SKM-1 (cell line): ENCODE results near the gene HPX.
A peak's percentile ranks its signal among the peaks of the same experiment; 100 is the strongest.
"Not testable (repeated sequence)": the region's sequence is repeated elsewhere in the genome, so short reads cannot be mapped to it uniquely, and the experiment has no call there.

Experiments
- DNase-seq: peaks from one replicate; lab custom pipeline; 2025; ENCODE audit not compliant: unreplicated experiment; lab: John Stamatoyannopoulos, UW

HPX gene

DNA sequence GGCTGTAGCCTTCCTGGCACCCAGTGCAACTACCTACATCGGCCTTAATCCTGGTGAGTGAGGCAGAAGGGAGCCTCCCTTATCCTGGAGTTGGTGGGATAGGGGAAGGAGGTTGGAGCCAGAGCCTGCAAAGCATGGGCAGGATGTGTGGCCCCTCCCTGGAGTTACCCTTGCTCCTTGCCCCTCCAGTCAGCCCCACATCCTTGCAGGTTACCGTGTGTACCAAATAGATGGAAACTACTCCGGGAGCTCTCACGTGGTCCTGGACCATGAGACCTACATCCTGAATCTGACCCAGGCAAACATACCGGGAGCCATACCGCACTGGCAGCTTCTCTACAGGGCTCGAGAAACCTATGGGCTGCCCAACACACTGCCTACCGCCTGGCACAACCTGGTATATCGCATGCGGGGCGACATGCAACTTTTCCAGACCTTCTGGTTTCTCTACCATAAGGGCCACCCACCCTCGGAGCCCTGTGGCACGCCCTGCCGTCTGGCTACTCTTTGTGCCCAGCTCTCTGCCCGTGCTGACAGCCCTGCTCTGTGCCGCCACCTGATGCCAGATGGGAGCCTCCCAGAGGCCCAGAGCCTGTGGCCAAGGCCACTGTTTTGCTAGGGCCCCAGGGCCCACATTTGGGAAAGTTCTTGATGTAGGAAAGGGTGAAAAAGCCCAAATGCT is 46.7 kb downstream of the HPX start:
- no peak for DNase-seq

DNA sequence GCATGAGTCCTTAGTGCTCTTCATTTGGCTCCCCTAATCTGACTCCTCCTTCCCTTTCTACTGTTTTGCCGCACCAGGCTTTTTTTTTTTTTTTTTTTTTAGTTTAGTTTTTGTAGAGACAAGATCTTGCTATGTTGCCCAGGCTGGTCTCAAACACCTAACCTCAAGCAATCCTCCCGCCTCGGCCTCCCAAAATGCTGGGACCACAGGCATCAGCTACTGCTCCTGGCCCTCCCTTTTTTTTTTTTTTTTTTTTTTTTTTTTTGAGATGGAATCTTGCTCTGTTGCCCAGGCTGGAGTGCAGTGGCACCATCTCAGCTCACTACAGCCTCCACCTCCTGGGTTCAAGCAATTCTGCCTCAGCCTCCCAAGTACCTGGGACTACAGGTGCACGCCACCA is 48.5 kb downstream of the HPX start:
- not testable (repeated sequence) for DNase-seq

- no peak for DNase-seq
Measured at GRCh38 chr11:6391537-6392134, 49.2 kb downstream of the HPX start.

GRCh38 chr11:6390718-6391469 is 49.9 kb downstream of the HPX start:
- no peak for DNase-seq

- peak; percentile 91 for DNase-seq
Measured at GRCh38 chr11:6389905-6390717, 50.7 kb downstream of the HPX start, which contains the start of gene SMPD1. SMPD1 (plus strand) TSS chr11:6390474; CDS start chr11:6390599, 125 bp downstream.

- no peak for DNase-seq
Measured at GRCh38 chr11:6388748-6389147, 52.0 kb downstream of the HPX start.

DNA sequence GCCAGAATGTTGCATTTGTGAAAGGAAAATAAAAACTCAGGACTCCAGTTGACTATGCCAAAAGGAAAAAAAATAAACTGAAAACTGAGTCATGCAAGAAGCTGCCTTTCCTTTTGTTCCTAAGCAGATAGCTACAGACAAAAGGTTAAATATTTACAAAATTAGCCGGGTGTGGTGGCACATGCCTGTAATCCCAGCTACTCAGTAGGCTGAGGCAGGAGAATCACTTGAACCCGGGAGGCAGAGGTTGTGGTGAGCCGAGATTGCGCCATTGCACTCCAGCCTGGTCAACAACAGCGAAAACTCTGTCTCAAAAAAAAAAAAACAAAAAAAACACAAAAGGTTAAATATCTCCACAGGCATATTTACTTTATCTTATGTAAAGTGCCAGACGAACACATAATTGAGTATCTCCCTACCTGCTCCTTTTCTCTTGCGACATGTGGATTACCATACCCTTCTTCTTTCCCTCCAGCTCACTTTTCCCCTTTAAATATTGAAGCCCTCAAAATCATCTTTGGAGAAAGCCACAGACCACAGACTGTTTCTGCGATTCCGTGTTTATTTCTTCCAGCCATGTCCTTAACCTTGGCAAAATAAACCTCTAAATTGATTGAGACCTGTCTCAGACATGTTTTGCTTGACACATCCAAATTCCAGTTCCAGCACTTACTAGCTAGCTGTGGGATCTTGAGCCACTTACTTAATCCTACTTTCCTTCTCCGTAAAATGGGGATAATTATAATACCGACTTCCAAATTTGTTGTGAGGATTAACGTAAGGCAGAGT is 52.8 kb downstream of the HPX start:
- DNase-seq = no peak

GRCh38 chr11:6385046-6385777 is 55.6 kb downstream of the HPX start:
- DNase-seq = no peak
